DND-41 (cell line): ENCODE data around the gene GFOD1.

Source experiments
- ATAC-seq: fragments of 200-7000 bp; cut with Tn5 transposase; 3 replicates; pipeline ENCODE4 v1.9.1; 2021; ENCODE audit warnings: low read depth; ENCODE audit not compliant: insufficient read depth
- DNase-seq: peaks from one replicate; pipeline ENCODE4 v3.0.0-alpha.2; 2020
- H2AFZ ChIP-seq: 2 replicates; pipeline ENCODE4 v1.6.0; 2012; ENCODE audit warnings: low read depth, low read length
- H3K27ac ChIP-seq: 2 replicates; pipeline ENCODE4 v1.5.1; 2012; ENCODE audit warnings: low read length, inconsistent platforms
- H3K27me3 ChIP-seq: fragments of 200-600 bp; sonication (generic); 2 replicates; pipeline ENCODE4 v1.6.0; 2012; ENCODE audit warnings: low read length, mild to moderate bottlenecking, inconsistent platforms; ENCODE audit not compliant: insufficient read depth, poor library complexity
- H3K36me3 ChIP-seq: 2 replicates; pipeline ENCODE4 v1.5.1; 2012; ENCODE audit warnings: low read length, inconsistent platforms; ENCODE audit not compliant: insufficient read depth
- H3K4me1 ChIP-seq: 2 replicates; pipeline ENCODE4 v1.5.1; 2012; ENCODE audit warnings: mild to moderate bottlenecking, low read length; ENCODE audit not compliant: insufficient read depth
- H3K4me2 ChIP-seq: 2 replicates; pipeline ENCODE4 v1.6.0; 2012; ENCODE audit warnings: mild to moderate bottlenecking, moderate library complexity, low read length, inconsistent platforms; ENCODE audit not compliant: insufficient read depth
- H3K4me3 ChIP-seq, 2 experiments: fragments of 200-600 bp in 1 of 2; shearing (Covaris generic) in 1 of 2; 2 replicates each; pipeline ENCODE4 v1.5.1; 2012 to 2016; ENCODE audit warnings: inconsistent platforms in 2 of 2, low read length in 2 of 2, mild to moderate bottlenecking in 2 of 2, low read depth in 1 of 2, moderate library complexity in 1 of 2
- H3K79me2 ChIP-seq: 2 replicates; pipeline ENCODE4 v1.6.0; 2012; ENCODE audit warnings: low read length, inconsistent platforms; ENCODE audit not compliant: insufficient read depth
- H3K9ac ChIP-seq: 2 replicates; pipeline ENCODE4 v1.6.0; 2012; ENCODE audit warnings: low read depth, mild to moderate bottlenecking, inconsistent platforms, low read length, moderate library complexity
- H3K9me3 ChIP-seq: 2 replicates; pipeline ENCODE4 v1.5.1; 2012; ENCODE audit warnings: low read length, moderate library complexity, mild to moderate bottlenecking, inconsistent platforms; ENCODE audit not compliant: insufficient read depth, severe bottlenecking
- H4K20me1 ChIP-seq: 2 replicates; pipeline ENCODE4 v1.6.0; 2012; ENCODE audit warnings: low read length; ENCODE audit not compliant: insufficient read depth
- CTCF ChIP-seq: IDR thresholded peaks from 2 replicates; pipeline ENCODE4 v1.5.1; 2012; ENCODE audit warnings: borderline replicate concordance, low read length, moderate library complexity, mild to moderate bottlenecking; ENCODE audit not compliant: poor library complexity, severe bottlenecking; ENCODE audit errors: extremely low read depth
- EZH2 ChIP-seq: IDR thresholded peaks from 3 replicates; pipeline ENCODE4 v1.6.1; 2012; ENCODE audit warnings: borderline replicate concordance, low read depth, mild to moderate bottlenecking, moderate library complexity, low read length, inconsistent platforms; ENCODE audit not compliant: severe bottlenecking

GFOD1 gene

GRCh38 chr6:13494137-13494536 is 6.7 kb upstream of the GFOD1 start:
- Histone ChIP-seq H3K4me2 (no peak overlapping the region), H3K79me2 (no peaks in the 10 kb centered on the region), H3K4me1 (no peaks in the 10 kb centered on the region), H2AFZ (no peak overlapping the region), H3K36me3 (no peaks in the 10 kb centered on the region), H3K9me3 (no peaks in the 10 kb centered on the region), H3K27me3 (peaks cover 4% of the 10 kb centered on the region), H3K9ac (no peak overlapping the region), H3K4me3 (no peak overlapping the region), H4K20me1 (no peaks in the 10 kb centered on the region), H3K27ac (no peak overlapping the region)
- DNase-seq (no peak), ATAC-seq (no peak)
- TF ChIP-seq EZH2 (no peak), CTCF (no peak)

- ATAC-seq = no peak
- no peak for DNase-seq
- Histone ChIP-seq H3K9ac (no peak overlapping the region), H3K4me2 (no peak overlapping the region), H3K27ac (no peak overlapping the region), H2AFZ (no peak overlapping the region), H3K79me2 (no peaks in the 10 kb centered on the region), H3K27me3 (peaks cover 4% of the 10 kb centered on the region), H3K4me3 (no peak overlapping the region), H3K36me3 (no peaks in the 10 kb centered on the region), H3K9me3 (no peaks in the 10 kb centered on the region), H3K4me1 (no peaks in the 10 kb centered on the region; the same call in 1 of the 2 replicates), H4K20me1 (no peaks in the 10 kb centered on the region)
- TF ChIP-seq CTCF = no peak
- TF ChIP-seq EZH2 = no peak
Measured at GRCh38 chr6:13493147-13493546, 5.7 kb upstream of the GFOD1 start.

- TF ChIP-seq CTCF (no peak), EZH2 (no peak)
Measured at GRCh38 chr6:13492357-13492756, 5.0 kb upstream of the GFOD1 start.

GRCh38 chr6:13491538-13491937 is 4.1 kb upstream of the GFOD1 start:
- peaks cover 11% of the 10 kb centered on the region for H3K4me1 ChIP-seq
- no peak for TF ChIP-seq EZH2
- no peak for TF ChIP-seq CTCF
- no peak overlapping the region for H2AFZ ChIP-seq
- H3K4me2 ChIP-seq = no peak overlapping the region
- H3K36me3 ChIP-seq = no peaks in the 10 kb centered on the region
- peaks cover 7% of the 10 kb centered on the region for H3K27me3 ChIP-seq
- no peak overlapping the region for H3K27ac ChIP-seq
- no peaks in the 10 kb centered on the region for H4K20me1 ChIP-seq
- no peak overlapping the region for H3K9ac ChIP-seq
- no peaks in the 10 kb centered on the region for H3K79me2 ChIP-seq
- ATAC-seq (no peak), DNase-seq (no peak)
- H3K4me3 ChIP-seq = no peak overlapping the region
- no peaks in the 10 kb centered on the region for H3K9me3 ChIP-seq

More at GRCh38 chr6:13492357-13492756, 5.0 kb upstream of the GFOD1 start:
- Histone ChIP-seq H3K79me2 (no peaks in the 10 kb centered on the region), H4K20me1 (no peaks in the 10 kb centered on the region), H3K4me3 (no peak overlapping the region), H3K9me3 (no peaks in the 10 kb centered on the region), H3K27me3 (peaks cover 4% of the 10 kb centered on the region), H3K27ac (no peak overlapping the region), H2AFZ (no peak overlapping the region), H3K4me2 (no peak overlapping the region), H3K36me3 (no peaks in the 10 kb centered on the region), H3K9ac (no peak overlapping the region), H3K4me1 (peaks cover 5% of the 10 kb centered on the region)
- no peak for DNase-seq
- no peak for ATAC-seq
